ENCODE results near the gene MIER1.
A peak's percentile ranks its signal among the peaks of the same experiment; 100 is the strongest.
"Not testable (repeated sequence)": the region's sequence is repeated elsewhere in the genome, so short reads cannot be mapped to it uniquely, and the experiment has no call there.

Gene MIER1

DNA sequence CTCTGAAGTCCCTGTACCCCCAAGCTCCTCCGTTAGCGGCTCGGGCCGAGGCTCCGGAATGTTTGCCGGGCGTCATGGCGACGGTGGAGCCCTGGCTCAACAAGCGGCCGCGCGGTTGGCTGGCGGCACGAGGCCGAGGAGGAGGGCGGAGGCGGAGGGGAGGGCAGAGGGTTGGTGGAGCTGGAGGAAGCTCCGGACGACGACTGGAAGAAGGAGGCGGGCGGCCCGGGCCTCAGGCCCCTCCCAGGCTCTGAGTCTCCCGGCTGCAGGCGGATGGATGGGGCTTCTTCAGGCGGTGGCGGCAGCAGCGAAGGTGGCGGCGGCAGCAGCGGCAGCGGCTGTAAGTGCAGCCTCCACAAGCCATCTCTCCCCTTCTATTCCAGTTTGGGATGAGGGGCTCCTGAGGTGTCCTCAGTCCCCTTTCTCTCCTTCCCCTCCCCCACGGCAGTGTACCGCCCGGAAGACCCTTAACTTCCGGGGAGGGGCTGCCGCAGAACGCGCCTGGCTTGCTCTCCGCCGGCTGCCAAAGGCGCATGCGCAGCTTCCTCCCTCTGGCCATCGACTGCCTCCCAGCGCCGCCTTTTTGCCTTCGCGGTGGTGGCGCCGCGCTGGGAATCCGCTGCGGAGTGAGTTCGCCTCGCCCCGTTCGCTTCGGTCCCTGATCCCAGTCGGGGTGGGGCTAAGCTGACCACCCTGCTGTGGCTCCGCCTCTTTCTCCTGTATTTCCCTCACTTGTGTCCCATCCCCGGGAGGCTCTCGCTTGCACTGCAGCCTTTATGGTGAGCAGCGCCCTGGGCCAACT, at the start of gene MIER1, which contains the start of gene DNAI4:
MIER1 (plus strand) TSS at position 235 of the 802 bp plus-strand sequence; CDS start at position 274, 39 bp downstream.
DNAI4 (minus strand) TSS at position 101 of the 802 bp plus-strand sequence; CDS start at position 76, 25 bp downstream.
- peak; percentile 97 for DNase-seq (ENCODE audit: low read depth)
- H3K4me3 ChIP-seq (ENCODE audit: control insufficient read depth, low read depth, low read length), result peak within 1 kb of the TSS; percentile 82
- no peak for TF ChIP-seq CTCF (conservative IDR thresholded peaks at IDR 0.05; ENCODE audit: control insufficient read depth, insufficient read depth, low read depth, low read length)

- TF ChIP-seq CTCF (conservative IDR thresholded peaks at IDR 0.05; ENCODE audit: control insufficient read depth, insufficient read depth, low read depth, low read length), result no peak
- no peak for DNase-seq (ENCODE audit: low read depth)
- H3K4me3 ChIP-seq (ENCODE audit: control insufficient read depth, low read depth, low read length), result no peak overlapping the region
Observed at GRCh38 chr1:66876664-66877063, 48.1 kb upstream of the MIER1 start.

GRCh38 chr1:66889030-66889429, 35.8 kb upstream of the MIER1 start:
- DNase-seq (ENCODE audit: low read depth), result no peak
- TF ChIP-seq CTCF (conservative IDR thresholded peaks at IDR 0.05; ENCODE audit: control insufficient read depth, insufficient read depth, low read depth, low read length), result no peak
- H3K4me3 ChIP-seq (ENCODE audit: control insufficient read depth, low read depth, low read length), result no peak overlapping the region

DNA sequence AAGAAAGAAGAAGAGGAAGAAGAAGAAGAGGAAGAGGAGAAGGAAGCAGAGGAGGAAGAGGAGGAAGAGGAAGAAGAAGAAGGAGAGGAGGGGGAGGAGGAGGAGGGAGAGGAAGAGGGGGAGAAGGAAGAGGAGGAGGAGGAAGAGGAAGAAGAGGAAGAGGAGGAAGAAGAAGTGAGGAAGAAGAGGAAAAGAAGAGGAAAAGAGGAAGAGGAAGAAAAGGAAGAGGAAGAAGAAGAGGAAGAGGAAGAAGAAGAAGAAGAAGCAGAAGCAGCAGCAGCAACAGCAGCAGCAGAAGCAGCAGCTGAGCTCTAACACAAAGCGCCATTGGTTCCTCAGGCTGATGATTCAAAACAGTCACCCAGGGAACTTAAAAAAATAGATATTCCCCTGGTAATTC, 34.2 kb upstream of the MIER1 start:
- TF ChIP-seq CTCF (conservative IDR thresholded peaks at IDR 0.05; ENCODE audit: control insufficient read depth, insufficient read depth, low read depth, low read length), result no peak
- DNase-seq (ENCODE audit: low read depth), result peak; percentile 7
- no peak overlapping the region for H3K4me3 ChIP-seq (ENCODE audit: control insufficient read depth, low read depth, low read length)

DNA sequence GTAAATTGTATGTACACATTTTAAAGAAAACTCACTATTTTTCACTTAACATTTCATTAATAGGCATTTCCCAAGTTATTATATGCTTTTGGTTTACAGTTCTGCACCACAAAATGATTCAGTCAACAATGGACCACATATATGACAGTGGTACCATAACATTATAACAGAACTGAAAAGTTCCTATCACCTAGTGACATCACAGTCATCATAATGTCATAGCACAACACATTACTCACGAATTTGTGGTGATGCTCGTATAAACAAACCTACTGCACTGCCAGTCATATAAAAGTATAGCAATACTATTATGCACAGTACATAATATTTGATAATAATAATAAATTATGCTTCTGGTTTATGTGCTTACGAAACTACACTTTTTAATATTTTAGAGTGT, 31.1 kb upstream of the MIER1 start:
- no peak for DNase-seq (ENCODE audit: low read depth)
- no peak overlapping the region for H3K4me3 ChIP-seq (ENCODE audit: control insufficient read depth, low read depth, low read length)
- TF ChIP-seq CTCF (conservative IDR thresholded peaks at IDR 0.05; ENCODE audit: control insufficient read depth, insufficient read depth, low read depth, low read length), result no peak

GRCh38 chr1:66915203-66915602, 9.6 kb upstream of the MIER1 start:
- H3K4me3 ChIP-seq (ENCODE audit: control insufficient read depth, low read depth, low read length); DNase-seq (ENCODE audit: low read depth): not testable (repeated sequence)

- no peak for TF ChIP-seq CTCF (conservative IDR thresholded peaks at IDR 0.05; ENCODE audit: control insufficient read depth, insufficient read depth, low read depth, low read length)
- DNase-seq (ENCODE audit: low read depth), result peak; percentile 33
- no peak overlapping the region for H3K4me3 ChIP-seq (ENCODE audit: control insufficient read depth, low read depth, low read length)
Observed at GRCh38 chr1:66916320-66916719, 8.5 kb upstream of the MIER1 start.

Measured in fibroblast of mammary gland (primary cell).